Activated CD8-positive, alpha-beta memory T cell treated with anti-CD3 and anti-CD28 coated beads for 24 hours (primary cell): ENCODE data around the gene PAN3.
"Not testable (repeated sequence)": the region's sequence is repeated elsewhere in the genome, so short reads cannot be mapped to it uniquely, and the experiment has no call there.

Experiments
- DNase-seq: peaks from one replicate; pipeline ENCODE4 v3.0.0-alpha.2; 2020

PAN3 gene

DNA sequence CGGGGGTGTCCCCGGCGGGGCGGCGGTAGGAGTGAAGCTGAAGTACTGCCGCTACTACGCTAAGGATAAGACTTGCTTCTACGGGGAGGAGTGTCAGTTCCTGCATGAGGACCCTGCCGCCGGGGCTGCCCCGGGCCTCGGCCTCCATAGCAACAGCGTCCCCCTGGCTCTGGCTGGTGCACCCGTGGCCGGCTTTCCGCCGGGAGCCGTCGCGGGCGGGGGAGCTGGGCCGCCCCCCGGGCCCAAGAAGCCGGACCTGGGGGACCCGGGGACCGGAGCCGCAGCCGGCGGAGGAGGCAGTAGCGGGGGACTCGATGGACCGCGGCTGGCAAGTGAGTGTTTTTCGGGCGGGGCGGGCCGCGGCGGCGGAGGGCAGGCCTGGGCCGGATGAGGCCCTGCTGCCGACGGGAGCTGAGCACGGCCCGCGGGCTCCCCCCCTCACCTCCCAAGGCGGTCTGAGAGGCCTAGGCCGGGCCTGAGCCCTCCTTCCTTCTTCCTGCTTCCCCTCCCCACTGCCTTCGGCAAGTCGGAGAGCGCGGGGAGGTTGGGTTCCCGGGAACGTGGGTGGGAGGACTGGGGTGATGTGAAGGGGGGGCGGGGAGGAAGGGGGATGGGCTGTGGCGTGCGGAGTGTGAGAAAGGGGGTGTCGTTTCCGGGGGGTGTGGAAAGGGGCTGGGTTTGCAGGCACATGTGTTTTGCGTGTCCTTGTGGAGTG lies 568 bp downstream of the PAN3 start:
- DNase-seq = peak; percentile 93

- DNase-seq = no peak
Observed at GRCh38 chr13:28140433-28141125, 2.2 kb downstream of the PAN3 start.

- DNase-seq = not testable (repeated sequence)
Observed at GRCh38 chr13:28141542-28141941, 3.2 kb downstream of the PAN3 start.

- DNase-seq = no peak
Observed at GRCh38 chr13:28145049-28145448, 6.7 kb downstream of the PAN3 start.

DNA sequence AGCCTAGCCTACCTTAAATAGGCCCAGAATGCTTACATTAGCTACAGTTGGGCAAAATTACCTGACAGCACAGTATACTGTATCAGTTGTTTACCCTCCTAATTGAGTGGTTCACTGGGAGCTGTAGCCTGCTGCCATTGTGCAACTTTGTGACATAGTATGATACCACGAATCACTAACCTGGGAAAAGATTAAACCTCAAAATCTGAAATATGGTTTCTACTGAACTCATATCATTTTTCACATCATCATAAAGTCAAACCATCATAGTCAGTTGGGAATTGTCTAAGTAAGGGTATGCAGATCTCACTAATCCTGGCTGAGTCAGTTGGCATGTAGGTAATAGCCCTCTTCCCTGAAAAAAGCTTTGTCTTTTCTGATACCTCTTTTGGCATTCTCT lies 9.2 kb downstream of the PAN3 start:
- no peak for DNase-seq

- DNase-seq = no peak
Observed at GRCh38 chr13:28159057-28159456, 20.7 kb downstream of the PAN3 start.

GRCh38 chr13:28161370-28161769 lies 23.0 kb downstream of the PAN3 start:
- no peak for DNase-seq

DNA sequence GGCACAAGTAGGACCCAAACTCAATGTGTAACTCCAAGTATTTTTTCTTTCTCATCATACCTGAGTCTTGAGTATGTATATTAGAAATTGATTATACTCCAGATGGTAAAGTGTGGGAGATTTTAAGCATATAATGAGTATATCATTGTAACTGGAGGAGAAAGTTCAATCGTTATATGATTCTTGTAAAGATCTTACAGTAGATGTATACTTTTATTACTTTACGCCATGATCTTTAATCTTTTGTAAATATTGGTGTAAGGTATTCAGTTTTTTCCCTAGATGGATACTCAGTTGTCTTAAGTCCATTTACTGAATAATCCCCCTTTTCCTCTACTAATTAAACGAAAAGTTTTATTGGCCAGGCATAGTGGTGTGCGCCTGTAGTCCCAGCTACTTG lies 25.2 kb downstream of the PAN3 start:
- no peak for DNase-seq

DNA sequence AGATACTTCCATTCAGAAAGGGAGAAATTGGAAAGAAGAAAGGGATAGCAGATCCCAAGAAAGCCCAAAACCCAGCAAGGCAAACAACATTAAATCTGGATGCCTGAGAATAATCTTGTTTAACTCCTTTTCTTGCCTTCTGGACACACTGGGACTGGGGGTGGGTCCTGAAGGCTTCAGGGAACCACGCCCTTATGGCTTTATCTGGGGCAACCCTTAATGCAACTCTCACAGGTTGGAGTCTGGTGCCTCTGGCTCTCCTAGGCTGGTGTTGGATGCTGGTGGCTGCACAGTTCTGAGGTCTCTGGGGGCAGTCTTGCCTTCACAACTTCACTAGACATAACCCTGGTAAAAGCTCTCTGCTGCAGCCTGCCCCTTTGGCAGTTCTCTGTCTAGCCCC lies 27.9 kb downstream of the PAN3 start:
- no peak for DNase-seq

GRCh38 chr13:28171266-28171665 lies 32.9 kb downstream of the PAN3 start:
- no peak for DNase-seq

- no peak for DNase-seq
Observed at GRCh38 chr13:28172947-28173346, 34.6 kb downstream of the PAN3 start.

- no peak for DNase-seq
Observed at GRCh38 chr13:28173793-28174192, 35.4 kb downstream of the PAN3 start.

DNA sequence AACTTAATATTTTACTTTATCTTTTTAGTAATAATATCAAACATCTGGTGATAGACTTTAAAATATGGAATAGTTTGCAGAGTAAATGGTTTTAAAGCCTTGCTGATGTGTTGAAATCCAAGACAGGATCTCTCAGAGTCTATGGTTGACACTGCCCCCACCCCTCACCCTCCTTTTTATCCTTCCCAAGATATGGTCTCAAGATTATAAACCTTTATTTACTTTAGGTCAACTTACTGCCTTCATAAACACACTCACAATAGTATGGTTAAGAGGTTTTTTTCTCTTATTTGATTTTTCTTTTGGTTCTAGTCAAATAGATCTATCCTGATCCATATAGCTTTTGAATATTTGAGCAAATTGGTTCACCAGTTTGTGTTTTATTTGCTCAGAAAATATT lies 39.0 kb downstream of the PAN3 start:
- DNase-seq = no peak

DNA sequence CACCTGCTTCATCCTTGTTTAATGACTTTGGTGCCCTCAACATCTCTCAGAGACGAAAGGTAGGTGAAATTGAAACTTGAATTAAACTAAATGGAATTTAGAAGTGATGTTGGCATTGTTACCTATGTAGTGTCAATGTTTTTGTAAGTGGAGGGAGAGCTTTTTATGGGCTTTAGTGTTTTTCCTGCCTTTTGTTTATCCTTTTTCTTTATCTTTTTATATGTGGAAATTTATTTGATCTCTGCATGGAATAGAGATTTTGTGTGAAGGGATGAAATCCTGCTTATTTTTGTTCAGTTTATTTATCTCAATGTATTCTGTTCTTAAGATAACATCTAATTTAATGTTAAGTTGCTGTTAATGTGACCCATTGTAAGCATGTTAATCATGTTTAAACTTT lies 39.5 kb downstream of the PAN3 start:
- DNase-seq = no peak

DNA sequence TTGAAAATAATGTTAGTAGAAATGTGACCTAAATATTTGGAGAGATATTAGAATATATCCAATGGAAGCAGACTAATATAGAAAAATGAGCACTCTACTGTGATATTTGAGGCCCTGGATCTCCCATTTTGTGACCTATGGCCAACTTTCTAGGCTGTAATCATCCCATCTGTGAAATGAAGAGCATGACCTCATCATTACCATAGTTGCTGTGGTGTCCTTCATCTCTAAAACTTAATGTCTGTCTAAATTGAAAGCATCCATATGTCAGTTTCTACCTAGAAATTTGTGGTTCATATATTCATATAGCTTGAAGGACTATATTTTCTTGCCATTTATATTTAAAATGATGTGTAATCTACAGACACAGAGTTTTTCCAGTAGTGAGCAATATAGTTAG lies 41.6 kb downstream of the PAN3 start:
- no peak for DNase-seq

DNA sequence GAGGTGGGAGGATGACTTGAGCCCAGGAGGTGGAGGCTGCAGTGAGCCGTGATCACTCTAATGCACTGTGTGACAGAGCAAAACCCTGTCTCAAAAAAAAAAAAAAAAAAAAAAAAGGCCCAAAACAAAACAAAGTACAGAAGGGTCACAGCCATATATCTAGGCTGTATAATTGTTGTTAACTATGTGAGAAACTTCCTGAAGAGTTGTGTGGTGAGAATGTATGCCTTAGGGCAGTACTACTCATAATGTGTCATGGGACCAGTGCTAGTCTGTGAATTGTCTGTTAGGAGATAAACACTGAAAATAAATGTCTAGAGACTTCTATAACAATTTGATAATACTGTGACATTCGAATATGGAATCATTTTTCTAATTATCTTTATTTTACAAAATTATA lies 43.1 kb downstream of the PAN3 start:
- no peak for DNase-seq

- no peak for DNase-seq
Observed at GRCh38 chr13:28185256-28185655, 46.9 kb downstream of the PAN3 start.

DNA sequence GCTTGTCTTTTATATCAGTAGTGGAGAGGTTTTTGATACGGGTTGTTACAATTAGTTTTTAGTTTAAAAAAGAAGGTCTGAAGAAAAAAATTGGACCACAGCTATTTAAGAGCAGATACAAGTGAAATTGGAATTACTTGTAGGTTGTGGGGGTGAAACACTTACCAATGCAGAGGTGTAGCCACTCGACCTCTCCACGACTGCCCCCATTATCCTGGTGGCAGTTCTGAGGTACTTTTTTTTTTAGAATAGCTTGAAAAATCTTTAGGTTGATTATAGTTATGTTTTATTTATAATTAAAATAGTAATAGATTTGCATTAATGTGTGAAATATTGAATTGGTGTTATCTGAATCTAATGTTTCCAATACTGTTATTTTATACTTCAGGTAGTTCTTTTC lies 60.7 kb downstream of the PAN3 start:
- DNase-seq = no peak

- no peak for DNase-seq
Observed at GRCh38 chr13:28204043-28204442, 65.7 kb downstream of the PAN3 start.

DNA sequence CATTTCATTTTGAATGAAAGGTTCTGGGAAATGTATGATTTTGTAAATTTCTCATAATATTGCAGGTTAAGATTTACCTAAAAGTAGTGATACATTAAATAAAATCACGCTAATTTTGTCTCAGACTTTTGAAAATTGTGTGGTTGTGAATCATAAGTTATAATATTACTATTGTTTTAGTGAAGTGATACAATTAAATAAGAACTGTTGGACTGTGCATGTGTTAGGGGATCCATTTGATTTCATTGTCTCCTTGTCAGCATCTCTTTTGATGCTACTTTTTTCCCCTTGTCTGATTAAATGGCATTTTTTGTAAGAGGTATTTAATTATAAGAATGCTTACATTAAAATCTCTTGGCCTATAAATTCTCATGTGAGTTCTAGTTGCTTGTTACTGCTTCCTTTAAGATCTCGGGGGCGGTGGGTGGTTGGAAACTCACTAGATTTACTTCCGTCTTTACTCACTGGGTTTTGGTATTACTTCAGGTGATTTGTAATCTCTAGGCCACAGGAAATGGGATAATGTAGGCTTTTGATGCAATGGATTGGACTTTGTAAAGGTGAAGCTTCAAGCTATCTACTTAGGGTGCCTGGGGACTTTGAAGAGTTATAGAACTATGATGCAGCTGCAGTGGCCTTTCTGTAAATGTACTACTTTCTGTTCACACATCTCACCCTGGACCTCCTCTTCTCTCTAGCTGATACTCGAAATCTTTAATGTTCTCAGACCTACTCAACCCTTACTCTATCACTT lies 66.5 kb downstream of the PAN3 start:
- DNase-seq = no peak

DNA sequence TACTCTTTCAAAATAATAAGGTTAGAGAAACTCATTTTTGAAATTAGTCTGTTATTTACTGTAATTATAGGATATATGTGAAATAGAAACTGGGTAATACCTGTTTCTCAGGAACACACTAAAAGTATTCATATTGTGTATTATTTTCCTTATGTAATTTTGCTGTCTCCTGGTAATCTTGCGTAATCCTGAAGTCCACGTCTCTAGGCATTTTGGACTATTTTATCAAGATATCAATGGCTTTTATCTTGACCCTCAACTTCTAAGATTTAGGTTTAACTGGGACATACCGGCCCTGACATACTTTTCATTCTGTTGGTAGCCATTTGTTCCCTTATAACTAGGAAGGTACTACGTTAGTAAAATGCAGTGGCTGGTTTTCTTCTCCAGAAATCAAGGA lies 80.3 kb downstream of the PAN3 start:
- no peak for DNase-seq

GRCh38 chr13:28219408-28220099 lies 81.2 kb downstream of the PAN3 start:
- DNase-seq = no peak

DNA sequence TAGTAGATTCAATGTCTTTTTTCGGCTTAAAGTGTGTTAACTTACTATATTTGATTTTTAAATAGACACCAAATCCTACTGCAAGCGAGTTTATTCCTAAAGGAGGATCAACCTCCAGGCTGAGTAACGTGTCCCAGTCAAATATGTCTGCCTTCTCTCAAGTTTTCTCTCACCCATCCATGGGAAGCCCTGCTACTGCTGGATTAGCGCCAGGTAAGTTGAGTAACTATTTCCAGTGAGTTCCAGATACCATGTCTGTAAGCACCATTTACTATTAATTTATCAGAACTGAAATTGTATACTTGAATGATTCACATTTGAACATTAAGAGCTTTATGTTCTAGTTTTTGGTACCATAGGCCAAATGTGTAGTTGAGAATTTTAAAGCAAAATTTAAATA lies 81.8 kb downstream of the PAN3 start:
- DNase-seq = no peak
